ENCODE measurements around the gene FEM1B. TPM values are rescaled to one million over a fixed set of nuclear protein-coding genes. Genes with fewer than 3 reads are reported as not detected.

Gene FEM1B
- total RNA-seq, 1 experiment from 2014 or later: 41.0 TPM

GRCh38 chr15:68231102-68231818, 46.3 kb upstream of the FEM1B start:
- no peak overlapping the region for H3K27ac Mint-ChIP-seq (ENCODE audit: unreplicated experiment)

DNA sequence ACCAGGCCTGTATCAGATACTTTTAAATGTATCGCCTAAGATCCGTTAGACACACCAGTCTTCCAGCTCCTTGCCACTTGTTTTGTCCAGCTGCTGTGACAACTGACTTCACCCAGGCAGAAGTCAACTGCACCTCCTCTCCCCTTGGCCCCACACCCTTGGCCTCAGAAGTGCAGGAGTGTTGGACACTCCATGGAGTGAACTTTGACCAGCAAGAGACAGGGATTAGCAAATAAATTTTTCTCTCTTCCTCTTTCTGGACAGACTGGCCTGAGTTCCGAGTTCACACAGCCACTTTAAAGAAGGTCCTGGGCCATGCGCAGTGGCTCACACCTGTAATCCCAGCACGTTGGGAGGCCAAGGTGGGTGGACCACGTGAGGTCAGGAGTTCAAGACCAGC, 45.1 kb upstream of the FEM1B start:
- H3K9me3 Mint-ChIP-seq (ENCODE audit: unreplicated experiment): peaks cover 5% of the 10 kb centered on the region
- TF ChIP-seq, protein P1, sequence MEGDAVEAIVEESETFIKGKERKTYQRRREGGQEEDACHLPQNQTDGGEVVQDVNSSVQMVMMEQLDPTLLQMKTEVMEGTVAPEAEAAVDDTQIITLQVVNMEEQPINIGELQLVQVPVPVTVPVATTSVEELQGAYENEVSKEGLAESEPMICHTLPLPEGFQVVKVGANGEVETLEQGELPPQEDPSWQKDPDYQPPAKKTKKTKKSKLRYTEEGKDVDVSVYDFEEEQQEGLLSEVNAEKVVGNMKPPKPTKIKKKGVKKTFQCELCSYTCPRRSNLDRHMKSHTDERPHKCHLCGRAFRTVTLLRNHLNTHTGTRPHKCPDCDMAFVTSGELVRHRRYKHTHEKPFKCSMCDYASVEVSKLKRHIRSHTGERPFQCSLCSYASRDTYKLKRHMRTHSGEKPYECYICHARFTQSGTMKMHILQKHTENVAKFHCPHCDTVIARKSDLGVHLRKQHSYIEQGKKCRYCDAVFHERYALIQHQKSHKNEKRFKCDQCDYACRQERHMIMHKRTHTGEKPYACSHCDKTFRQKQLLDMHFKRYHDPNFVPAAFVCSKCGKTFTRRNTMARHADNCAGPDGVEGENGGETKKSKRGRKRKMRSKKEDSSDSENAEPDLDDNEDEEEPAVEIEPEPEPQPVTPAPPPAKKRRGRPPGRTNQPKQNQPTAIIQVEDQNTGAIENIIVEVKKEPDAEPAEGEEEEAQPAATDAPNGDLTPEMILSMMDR (IDR thresholded peaks at IDR 0.05; ENCODE audit: insufficient read depth in 1 of 2, low read depth in 1 of 2, low read length in 1 of 2, severe bottlenecking in 1 of 2, unreplicated experiment in 1 of 2): no peak
- Histone ChIP-seq H3K4me3 (ENCODE audit: low read depth, low read length) (no peak overlapping the region), H3K36me3 (ENCODE audit: control insufficient read depth, insufficient read depth, low read length) (no peaks in the 10 kb centered on the region), H3K27me3 (replicated peaks; ENCODE audit: control insufficient read depth, insufficient read depth, low read length) (no peaks in the 10 kb centered on the region), H3K9me3 (no peaks in the 10 kb centered on the region), H3K4me1 (peaks cover 34% of the 10 kb centered on the region)
- BruUV-seq (replicated peaks): no TSS peak
- intact Hi-C loops (cut with micrococcal nuclease; ENCODE audit: unreplicated experiment): no loop called here
- CTCF ChIA-PET: no interaction called here
- peaks cover 4% of the 10 kb centered on the region for H3K36me3 Mint-ChIP-seq (ENCODE audit: insufficient read depth, unreplicated experiment)
- H3K4me1 Mint-ChIP-seq (ENCODE audit: low read depth, unreplicated experiment): peaks cover 41% of the 10 kb centered on the region
- peak overlapping the region; percentile 46 for H3K27ac Mint-ChIP-seq (ENCODE audit: unreplicated experiment)
- DNase-seq: peak; percentile 58 to 75
- H3K4me3 Mint-ChIP-seq (ENCODE audit: unreplicated experiment): peak overlapping the region; percentile 28
- H3K27me3 Mint-ChIP-seq (ENCODE audit: insufficient read depth, unreplicated experiment): no peaks in the 10 kb centered on the region
- POLR2A ChIA-PET: no interaction called here

More at GRCh38 chr15:68231102-68231818, 46.3 kb upstream of the FEM1B start:
- H3K36me3 Mint-ChIP-seq (ENCODE audit: insufficient read depth, unreplicated experiment): peaks cover 4% of the 10 kb centered on the region
- intact Hi-C loops (cut with micrococcal nuclease; ENCODE audit: unreplicated experiment): no loop called here
- CTCF ChIA-PET: interaction anchor here (0.6 kb wide), 1 partner anchor 645 kb away, joined by 3 read pairs; no protein-coding TSS in a partner anchor
- H3K27me3 Mint-ChIP-seq (ENCODE audit: insufficient read depth, unreplicated experiment): no peaks in the 10 kb centered on the region
- H3K4me1 ChIP-seq: peaks cover 36% of the 10 kb centered on the region
- BruUV-seq (replicated peaks): no TSS peak
- H3K4me3 ChIP-seq (ENCODE audit: low read depth, low read length): no peak overlapping the region
- no peaks in the 10 kb centered on the region for H3K9me3 ChIP-seq
- DNase-seq: peak in 1 of 2 experiments; percentile 23
- H3K4me3 Mint-ChIP-seq (ENCODE audit: unreplicated experiment): peak overlapping the region; percentile 88
- H3K27me3 ChIP-seq (replicated peaks; ENCODE audit: control insufficient read depth, insufficient read depth, low read length): no peaks in the 10 kb centered on the region
- POLR2A ChIA-PET: no interaction called here
- TF ChIP-seq, protein P1 (IDR thresholded peaks at IDR 0.05; ENCODE audit: insufficient read depth in 1 of 2, low read depth in 1 of 2, low read length in 1 of 2, severe bottlenecking in 1 of 2, unreplicated experiment in 1 of 2): no peak
- H3K4me1 Mint-ChIP-seq (ENCODE audit: low read depth, unreplicated experiment): peaks cover 41% of the 10 kb centered on the region
- H3K9me3 Mint-ChIP-seq (ENCODE audit: unreplicated experiment): no peaks in the 10 kb centered on the region
- H3K36me3 ChIP-seq (ENCODE audit: control insufficient read depth, insufficient read depth, low read length): no peaks in the 10 kb centered on the region

GRCh38 chr15:68232937-68233336, 44.6 kb upstream of the FEM1B start:
- ChIA-PET CTCF (no interaction called here), POLR2A (no interaction called here)
- H3K36me3 Mint-ChIP-seq (ENCODE audit: insufficient read depth, unreplicated experiment): peaks cover 4% of the 10 kb centered on the region
- Histone ChIP-seq H3K36me3 (ENCODE audit: control insufficient read depth, insufficient read depth, low read length) (no peaks in the 10 kb centered on the region), H3K9me3 (no peaks in the 10 kb centered on the region), H3K4me1 (peaks cover 30% of the 10 kb centered on the region), H3K27me3 (replicated peaks; ENCODE audit: control insufficient read depth, insufficient read depth, low read length) (no peaks in the 10 kb centered on the region), H3K4me3 (ENCODE audit: low read depth, low read length) (no peak overlapping the region)
- H3K4me3 Mint-ChIP-seq (ENCODE audit: unreplicated experiment): no peak overlapping the region
- H3K27me3 Mint-ChIP-seq (ENCODE audit: insufficient read depth, unreplicated experiment): no peaks in the 10 kb centered on the region
- H3K27ac Mint-ChIP-seq (ENCODE audit: unreplicated experiment): no peak overlapping the region
- no peak for DNase-seq
- peaks cover 9% of the 10 kb centered on the region for H3K9me3 Mint-ChIP-seq (ENCODE audit: unreplicated experiment)
- intact Hi-C loops (cut with micrococcal nuclease; ENCODE audit: unreplicated experiment): no loop called here
- H3K4me1 Mint-ChIP-seq (ENCODE audit: low read depth, unreplicated experiment): peaks cover 37% of the 10 kb centered on the region
- BruUV-seq (replicated peaks): no TSS peak
- TF ChIP-seq, protein P1 (IDR thresholded peaks at IDR 0.05; ENCODE audit: insufficient read depth in 1 of 2, low read depth in 1 of 2, low read length in 1 of 2, severe bottlenecking in 1 of 2, unreplicated experiment in 1 of 2): no peak

Measured in Caco-2 (cell line).